ENCODE data around the gene VEGFC. TPM values are rescaled to one million over a fixed set of nuclear protein-coding genes. Genes with fewer than 3 reads are reported as not detected.

The VEGFC gene
- total RNA-seq, 2 donors from 2014 or later, result 1.3 to 3.6 TPM

DNA sequence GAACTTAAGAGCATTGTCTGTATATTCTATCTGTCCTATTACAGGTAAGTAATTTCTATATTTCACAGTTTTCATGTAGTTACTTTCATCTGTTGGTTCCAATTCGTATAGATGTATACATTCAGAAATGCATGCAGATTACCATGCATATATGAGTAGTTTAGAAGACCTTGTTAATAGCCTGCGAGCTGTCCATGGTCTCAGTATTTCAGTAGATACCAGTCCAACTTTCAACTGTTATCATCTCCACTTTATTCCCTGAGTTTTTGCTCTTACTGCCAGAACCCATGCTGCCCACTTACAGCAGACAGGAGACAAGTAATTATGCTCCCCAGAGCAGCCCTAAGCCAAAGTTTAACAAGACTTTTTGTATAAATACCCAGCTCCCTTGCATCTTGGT lies 37.7 kb downstream of the VEGFC start:
- WGBS, 2 donors, result 46 to 52% methylated on average over 2 of the region's 2 CpGs
- TF ChIP-seq CTCF (IDR thresholded peaks at IDR 0.05), result no peak
- TF ChIP-seq POLR2A (IDR thresholded peaks at IDR 0.05), result no peak
- Histone ChIP-seq H3K36me3 (replicated peaks in 1 of 2; ENCODE audit: insufficient read depth in 1 of 2, low read depth in 2 of 2) (no peaks in the 10 kb centered on the region), H3K9me3 (no peaks in the 10 kb centered on the region), H3K27ac (no peak overlapping the region), H3K4me3 (no peak overlapping the region), H3K27me3 (no peaks in the 10 kb centered on the region), H3K4me1 (no peaks in the 10 kb centered on the region)
- intact Hi-C loops (cut with DNase I), result no loop called here
- ATAC-seq, result no peak
- DNase-seq, result no peak

- H3K9me3 ChIP-seq, result no peaks in the 10 kb centered on the region
- TF ChIP-seq CTCF (IDR thresholded peaks at IDR 0.05) (no peak), POLR2A (IDR thresholded peaks at IDR 0.05) (no peak)
- no peaks in the 10 kb centered on the region for H3K27me3 ChIP-seq
- H3K4me1 ChIP-seq, result no peaks in the 10 kb centered on the region
- H3K27ac ChIP-seq, result no peak overlapping the region
- intact Hi-C loops (cut with DNase I), result no loop called here
- no peak for DNase-seq
- H3K4me3 ChIP-seq, result no peak overlapping the region
- no peaks in the 10 kb centered on the region for H3K36me3 ChIP-seq (replicated peaks in 1 of 2; ENCODE audit: insufficient read depth in 1 of 2, low read depth in 2 of 2)
- ATAC-seq, result no peak
- WGBS, 2 donors, result 43 to 50% methylated on average over 3 of the region's 3 CpGs
Observed at GRCh38 chr4:176753049-176753448, 39.7 kb downstream of the VEGFC start.

- TF ChIP-seq CTCF (IDR thresholded peaks at IDR 0.05), result no peak
- no peak for TF ChIP-seq POLR2A (IDR thresholded peaks at IDR 0.05)
Observed at GRCh38 chr4:176752191-176752749, 40.5 kb downstream of the VEGFC start.

GRCh38 chr4:176751061-176751460 lies 41.7 kb downstream of the VEGFC start:
- Histone ChIP-seq H3K4me3 (no peak overlapping the region), H3K27ac (no peak overlapping the region), H3K4me1 (no peaks in the 10 kb centered on the region), H3K9me3 (no peaks in the 10 kb centered on the region), H3K27me3 (no peaks in the 10 kb centered on the region), H3K36me3 (replicated peaks in 1 of 2; ENCODE audit: insufficient read depth in 1 of 2, low read depth in 2 of 2) (no peaks in the 10 kb centered on the region)
- TF ChIP-seq POLR2A (IDR thresholded peaks at IDR 0.05) (no peak), CTCF (IDR thresholded peaks at IDR 0.05) (no peak)
- intact Hi-C loops (cut with DNase I), result no loop called here
- DNase-seq, result no peak
- ATAC-seq, result no peak
- 60 to 63% methylated on average over 2 of the region's 2 CpGs for WGBS, 2 donors

More at GRCh38 chr4:176752191-176752749, 40.5 kb downstream of the VEGFC start:
- no peaks in the 10 kb centered on the region for H3K4me1 ChIP-seq
- no peaks in the 10 kb centered on the region for H3K9me3 ChIP-seq
- DNase-seq, result no peak
- intact Hi-C loops (cut with DNase I), result no loop called here
- H3K36me3 ChIP-seq (replicated peaks in 1 of 2; ENCODE audit: insufficient read depth in 1 of 2, low read depth in 2 of 2), result no peaks in the 10 kb centered on the region
- ATAC-seq, result no peak
- H3K4me3 ChIP-seq, result no peak overlapping the region
- H3K27me3 ChIP-seq, result no peaks in the 10 kb centered on the region
- H3K27ac ChIP-seq, result no peak overlapping the region
- WGBS, 2 donors, result 58 to 63% methylated on average over 6 of the region's 6 CpGs

- Histone ChIP-seq H3K27me3 (no peaks in the 10 kb centered on the region), H3K4me3 (no peak overlapping the region), H3K36me3 (replicated peaks in 1 of 2; ENCODE audit: insufficient read depth in 1 of 2, low read depth in 2 of 2) (no peaks in the 10 kb centered on the region), H3K27ac (no peak overlapping the region), H3K9me3 (no peaks in the 10 kb centered on the region), H3K4me1 (no peaks in the 10 kb centered on the region)
- WGBS, 2 donors, result 65 to 86% methylated on average over 3 of the region's 3 CpGs
- ATAC-seq, result no peak
- intact Hi-C loops (cut with DNase I), result no loop called here
- no peak for DNase-seq
- TF ChIP-seq CTCF (IDR thresholded peaks at IDR 0.05), result no peak
- TF ChIP-seq POLR2A (IDR thresholded peaks at IDR 0.05), result no peak
Observed at GRCh38 chr4:176746846-176747245, 45.9 kb downstream of the VEGFC start.
